Kasumi-1 (cell line): ENCODE results near the gene PPFIA4.

Experiments
- DNase-seq, 2 experiments: peaks; one replicate each; lab custom pipeline; 2025; lab: John Stamatoyannopoulos, UW

The PPFIA4 gene

DNA sequence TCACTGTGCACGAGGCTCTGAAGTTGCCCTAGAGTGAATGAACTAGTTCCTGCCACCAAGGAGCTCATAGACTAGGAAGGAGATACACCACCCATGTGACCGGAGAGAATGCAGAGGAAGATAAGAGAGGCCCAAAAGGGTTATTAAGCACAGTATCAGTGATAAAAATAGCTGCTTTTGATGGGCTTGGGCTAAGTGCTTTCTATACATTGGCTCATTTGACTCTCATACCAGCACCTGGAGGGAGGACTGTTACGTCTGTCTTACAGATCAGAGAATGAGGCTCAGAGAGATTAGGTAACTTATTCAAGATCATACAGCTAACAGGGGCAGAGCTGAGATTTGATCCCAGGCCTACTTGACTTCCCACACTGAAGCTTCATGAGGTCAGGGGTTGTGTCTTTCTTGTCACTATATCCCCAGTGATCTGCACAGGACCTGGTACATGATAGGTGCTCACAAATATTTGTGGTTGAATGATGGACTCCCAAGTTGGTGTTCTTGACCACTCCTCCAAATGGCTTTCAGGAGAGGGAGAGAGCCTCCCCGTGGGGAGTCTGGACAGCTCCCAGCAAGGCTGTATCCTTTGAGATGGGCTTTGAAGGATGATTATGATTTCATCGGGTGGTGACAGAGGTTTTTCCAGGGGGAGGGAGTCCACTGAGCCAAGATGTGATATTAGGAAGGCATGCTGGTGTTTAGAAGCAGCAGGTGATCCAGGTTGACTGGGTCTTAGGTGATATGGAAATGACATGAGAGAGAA lies 14.4 kb downstream of the PPFIA4 start:
- no peak for DNase-seq

DNA sequence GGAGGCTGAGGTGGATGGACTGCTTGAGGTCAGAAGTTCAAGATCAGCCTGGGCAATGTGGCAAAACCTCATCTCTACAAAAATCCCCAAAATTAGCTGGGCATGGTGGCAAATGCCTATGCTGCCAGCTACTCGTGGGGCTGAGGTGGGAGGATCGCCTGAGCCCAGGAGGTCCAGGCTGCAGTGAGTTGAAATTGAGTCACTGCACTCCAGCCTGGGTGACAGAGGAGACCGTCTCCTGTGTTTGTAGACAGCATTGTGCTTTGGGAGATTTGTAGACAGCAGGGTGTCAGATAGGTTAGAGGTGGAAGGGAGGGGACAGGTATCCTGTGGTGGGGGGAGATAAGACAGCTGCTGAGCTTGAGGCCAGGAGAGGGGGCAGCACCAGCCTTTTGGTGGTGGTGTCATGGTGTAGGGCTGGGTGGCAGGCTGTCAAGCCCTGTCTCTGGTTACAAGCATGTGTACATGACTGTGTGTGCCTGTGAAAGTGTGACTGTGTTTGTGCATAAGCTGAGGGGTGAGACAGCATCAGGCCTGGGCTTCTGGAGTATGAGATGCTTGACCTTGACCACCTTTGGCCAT lies 15.2 kb downstream of the PPFIA4 start:
- DNase-seq = no peak

DNA sequence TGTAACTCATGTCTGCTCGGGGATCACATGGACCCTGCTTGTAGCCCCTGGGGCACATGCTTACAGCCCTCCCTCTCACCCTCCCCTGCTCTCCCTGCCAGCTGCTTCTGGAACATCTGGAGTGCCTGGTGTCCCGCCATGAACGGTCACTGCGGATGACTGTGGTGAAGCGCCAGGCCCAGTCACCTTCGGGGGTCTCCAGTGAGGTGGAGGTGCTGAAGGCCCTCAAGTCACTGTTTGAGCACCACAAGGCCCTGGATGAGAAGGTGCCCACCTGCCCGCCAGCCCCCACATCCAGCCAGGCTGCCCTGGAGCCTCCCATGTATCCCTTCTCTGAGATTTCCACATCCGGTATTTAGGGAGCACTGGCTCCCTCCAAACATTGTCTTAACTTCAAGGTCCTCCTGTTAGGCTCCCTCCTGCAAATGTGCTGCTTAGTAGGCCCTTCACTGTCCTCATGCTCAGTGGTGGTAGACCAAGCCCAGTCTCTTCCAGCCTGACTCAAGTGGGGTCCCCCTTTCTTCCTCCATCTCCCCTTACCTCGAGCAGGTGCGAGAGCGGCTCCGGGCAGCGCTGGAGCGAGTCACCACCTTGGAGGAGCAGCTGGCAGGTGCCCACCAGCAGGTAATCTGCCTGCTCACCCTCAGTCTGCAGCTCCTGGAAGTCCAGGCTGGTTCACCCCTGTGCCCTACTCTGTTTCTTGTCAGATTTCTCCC lies 17.7 kb downstream of the PPFIA4 start:
- no peak for DNase-seq

DNA sequence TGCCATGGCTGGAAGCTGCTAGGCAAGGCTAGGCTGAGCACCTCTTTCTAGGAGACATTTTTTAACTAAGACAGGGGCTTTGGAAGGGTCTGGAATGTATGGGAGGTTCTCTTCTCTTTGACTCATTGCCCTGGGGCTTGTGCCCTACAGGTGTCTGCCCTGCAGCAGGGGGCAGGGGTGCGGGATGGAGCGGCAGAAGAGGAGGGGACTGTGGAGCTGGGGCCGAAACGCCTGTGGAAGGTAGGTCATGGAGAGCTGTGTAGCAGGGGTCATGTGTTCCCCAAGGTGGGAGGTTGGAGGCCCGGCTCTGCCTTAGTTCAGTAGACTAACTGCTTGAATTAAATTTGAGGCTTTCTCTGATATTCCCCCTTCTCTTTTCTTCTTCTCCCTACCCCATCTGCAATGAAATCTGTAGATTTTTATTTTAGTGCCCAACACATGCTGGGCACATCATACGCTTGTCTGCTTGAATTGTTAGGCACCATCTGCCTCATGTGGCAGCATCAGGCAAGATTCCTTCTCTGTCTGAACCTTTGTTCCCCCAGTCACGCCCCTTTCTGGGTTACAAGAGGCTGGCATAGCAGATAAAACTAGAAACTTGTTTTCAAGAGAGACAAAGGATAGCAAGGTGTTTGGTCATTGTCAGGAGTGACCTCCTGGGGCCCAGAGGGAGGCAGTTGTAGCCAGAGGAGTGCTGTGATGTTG lies 18.4 kb downstream of the PPFIA4 start:
- no peak for DNase-seq

DNA sequence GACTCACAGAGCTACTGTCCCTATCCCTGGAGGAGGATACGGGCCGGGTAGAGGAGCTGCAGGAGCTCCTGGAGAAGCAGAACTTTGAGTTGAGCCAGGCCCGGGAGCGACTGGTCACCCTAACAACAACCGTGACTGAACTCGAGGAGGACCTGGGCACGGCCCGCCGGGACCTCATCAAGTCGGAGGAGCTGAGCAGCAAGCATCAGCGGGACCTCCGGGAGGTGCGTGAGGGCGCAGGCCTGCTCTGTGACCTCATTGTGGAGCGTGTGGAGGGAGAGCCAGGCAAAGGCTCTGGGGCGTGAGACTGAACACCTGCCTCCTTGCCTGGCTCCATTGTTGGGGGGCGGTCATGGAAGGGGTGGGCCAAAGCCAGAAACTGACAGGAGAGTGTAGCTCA lies 19.0 kb downstream of the PPFIA4 start:
- DNase-seq = no peak

DNA sequence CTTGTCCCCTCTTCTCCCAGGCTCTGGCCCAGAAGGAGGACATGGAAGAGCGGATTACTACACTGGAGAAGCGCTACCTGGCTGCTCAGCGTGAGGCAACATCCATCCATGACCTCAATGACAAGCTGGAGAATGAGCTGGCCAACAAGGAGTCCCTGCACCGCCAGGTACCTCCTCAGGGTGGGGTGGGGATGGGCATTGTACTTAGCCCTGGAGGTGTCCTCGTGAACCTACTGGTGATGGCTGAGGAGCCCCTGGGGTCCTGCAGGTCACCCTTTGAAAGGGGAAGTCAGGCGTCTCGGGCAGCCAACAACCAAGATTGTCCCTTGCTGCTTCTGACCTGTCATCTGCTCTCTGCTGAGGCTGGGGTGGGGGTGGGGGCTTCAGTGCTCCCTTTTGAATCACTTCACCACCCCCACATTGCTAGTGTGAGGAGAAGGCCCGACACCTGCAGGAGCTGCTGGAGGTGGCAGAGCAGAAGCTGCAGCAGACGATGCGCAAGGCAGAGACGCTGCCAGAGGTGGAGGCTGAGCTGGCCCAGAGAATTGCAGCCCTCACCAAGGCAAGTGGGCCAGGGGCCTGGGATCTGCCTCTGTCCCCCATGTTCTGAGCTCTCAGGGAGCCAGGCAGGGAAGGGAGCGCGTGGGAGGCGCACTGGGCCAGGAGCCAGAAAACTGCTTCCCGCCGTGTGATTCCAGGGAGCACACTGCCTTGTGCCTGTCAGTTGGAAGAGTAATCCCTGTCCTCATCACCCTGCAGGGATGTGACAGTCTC lies 19.7 kb downstream of the PPFIA4 start:
- no peak for DNase-seq

DNA sequence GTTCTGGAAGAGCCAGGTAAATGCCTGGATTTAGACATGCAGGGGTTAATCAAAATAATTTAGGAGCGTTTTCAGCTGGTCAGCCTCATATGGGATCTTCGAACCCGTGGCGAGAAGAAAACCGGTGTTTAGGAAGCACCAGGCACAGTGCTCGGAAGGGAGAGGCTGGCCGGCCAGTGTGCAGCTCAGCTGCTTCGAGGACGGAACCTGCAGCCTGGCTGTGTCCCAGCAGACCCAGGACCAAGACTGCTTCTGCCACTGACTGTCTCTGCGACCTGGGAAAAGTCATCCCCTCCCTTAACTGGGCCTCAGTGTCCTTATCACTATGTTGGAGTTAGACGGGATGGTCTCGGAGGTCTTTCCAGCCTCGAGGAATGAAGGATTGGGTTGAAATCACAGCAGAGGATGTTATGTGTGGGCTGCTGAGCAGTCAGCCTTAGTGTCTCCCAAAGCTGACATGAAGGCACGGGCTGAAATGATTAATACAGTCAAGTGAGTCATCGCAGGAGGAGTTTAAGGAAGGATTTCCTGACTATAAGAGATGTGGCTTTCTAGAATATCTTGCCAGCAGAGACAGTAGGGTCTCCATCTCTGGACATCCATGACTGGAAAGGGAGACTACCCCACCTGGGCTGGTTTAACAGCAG lies 20.8 kb downstream of the PPFIA4 start:
- DNase-seq = peak; percentile 24 to 40

DNA sequence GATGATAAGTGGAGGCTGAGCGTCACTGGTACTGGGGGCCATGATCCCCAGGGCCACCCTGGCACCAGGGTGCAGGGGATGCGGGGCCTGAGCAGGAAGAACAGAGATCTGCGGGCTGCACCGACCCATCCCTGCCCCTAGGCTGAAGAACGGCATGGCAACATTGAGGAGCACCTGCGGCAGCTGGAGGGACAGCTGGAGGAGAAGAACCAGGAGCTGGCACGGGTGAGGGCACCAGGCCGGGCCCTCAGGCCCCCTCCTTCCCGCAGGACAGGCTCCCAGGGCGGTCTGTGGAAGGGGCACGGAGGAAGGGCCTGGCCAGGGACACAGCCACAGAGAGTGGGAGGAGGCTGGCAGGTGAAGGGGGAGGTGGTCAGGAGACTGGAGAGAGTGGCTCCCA lies 21.8 kb downstream of the PPFIA4 start:
- DNase-seq = no peak

DNA sequence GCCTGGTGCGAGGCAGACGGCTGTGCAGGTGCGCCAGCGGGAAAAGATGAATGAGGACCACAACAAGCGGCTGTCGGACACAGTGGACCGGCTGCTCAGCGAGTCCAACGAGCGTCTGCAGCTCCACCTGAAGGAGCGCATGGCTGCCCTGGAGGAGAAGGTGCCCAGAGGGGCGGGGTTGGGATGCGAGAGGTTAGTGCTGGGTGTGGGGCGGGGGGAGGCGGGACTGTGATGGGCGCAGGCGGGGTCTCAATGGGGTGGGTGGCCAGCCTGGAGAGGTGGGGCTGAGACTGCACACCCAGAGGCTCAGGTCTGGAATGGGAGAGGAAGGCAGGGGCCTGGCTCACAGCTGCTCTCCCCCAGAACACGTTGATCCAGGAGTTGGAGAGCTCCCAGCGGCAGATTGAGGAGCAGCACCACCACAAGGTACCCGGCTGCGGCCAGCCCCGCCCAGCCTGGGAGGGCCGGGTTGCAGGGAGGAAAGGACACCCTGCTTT lies 22.3 kb downstream of the PPFIA4 start:
- DNase-seq = no peak

DNA sequence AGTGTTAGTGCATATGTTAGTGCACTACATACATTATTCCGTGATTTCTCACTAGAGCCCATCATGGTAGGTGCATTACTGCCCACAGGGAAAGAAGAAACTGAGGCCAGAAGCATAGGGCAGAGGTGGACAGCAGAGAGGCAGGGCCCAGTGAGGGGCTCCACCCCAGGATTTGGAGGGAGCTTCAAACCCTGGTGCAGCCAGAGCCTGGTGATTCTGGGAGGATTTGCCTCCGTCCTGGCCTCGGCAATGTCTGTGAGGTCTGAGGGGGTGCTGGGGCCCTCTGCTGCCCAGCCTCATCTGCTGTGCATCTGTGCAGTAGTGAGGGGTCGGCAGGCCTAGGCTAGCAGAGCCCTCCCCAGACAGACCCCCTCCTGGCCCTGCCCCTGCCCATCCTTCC lies 22.8 kb downstream of the PPFIA4 start:
- no peak for DNase-seq

DNA sequence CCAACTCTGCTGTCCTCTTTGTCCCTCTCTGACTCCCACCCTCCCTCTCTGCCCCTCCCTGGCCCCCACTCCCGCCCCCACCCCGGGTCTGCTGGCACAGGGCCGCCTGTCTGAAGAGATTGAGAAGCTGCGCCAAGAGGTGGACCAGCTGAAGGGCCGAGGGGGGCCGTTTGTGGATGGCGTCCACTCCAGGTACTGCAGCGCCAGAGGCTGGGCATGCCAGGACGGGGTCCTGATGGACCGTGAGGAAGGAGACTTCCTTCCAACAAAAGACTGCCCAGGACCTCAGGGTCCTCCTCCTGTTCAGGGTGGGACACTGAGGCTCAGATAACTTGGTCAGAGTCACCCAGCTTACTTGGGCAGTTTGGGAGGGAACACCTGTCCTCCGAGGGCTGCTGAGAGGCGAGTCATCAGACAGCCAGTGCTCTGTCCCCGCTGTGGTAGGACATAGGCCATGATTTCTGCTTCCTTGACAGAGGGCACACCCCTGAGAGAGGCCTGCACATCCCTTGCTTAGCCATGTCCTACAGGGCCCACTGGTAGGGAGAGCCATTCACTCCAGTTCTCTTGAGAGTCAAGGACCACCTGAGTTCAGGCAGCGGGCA lies 23.4 kb downstream of the PPFIA4 start:
- no peak for DNase-seq

DNA sequence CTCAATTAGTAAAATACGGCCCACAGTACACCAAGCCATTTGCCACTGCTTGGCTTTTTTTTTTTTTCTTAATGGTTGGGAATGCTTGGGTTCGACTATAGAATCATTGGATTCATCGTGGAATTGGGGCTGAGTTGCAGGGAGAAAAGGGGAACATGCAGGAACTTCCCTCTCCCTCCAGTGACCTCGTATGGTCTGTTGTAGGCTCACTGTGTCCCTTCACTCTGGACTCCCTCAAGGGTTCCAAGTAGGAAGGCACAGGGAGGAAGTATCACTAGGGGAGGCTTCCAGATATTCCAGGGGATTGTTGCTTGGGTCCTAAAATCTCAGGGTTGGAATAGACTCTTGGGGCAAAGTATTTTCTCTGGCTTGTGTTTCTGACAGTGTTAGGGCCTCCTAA lies 24.5 kb downstream of the PPFIA4 start:
- DNase-seq = no peak

DNA sequence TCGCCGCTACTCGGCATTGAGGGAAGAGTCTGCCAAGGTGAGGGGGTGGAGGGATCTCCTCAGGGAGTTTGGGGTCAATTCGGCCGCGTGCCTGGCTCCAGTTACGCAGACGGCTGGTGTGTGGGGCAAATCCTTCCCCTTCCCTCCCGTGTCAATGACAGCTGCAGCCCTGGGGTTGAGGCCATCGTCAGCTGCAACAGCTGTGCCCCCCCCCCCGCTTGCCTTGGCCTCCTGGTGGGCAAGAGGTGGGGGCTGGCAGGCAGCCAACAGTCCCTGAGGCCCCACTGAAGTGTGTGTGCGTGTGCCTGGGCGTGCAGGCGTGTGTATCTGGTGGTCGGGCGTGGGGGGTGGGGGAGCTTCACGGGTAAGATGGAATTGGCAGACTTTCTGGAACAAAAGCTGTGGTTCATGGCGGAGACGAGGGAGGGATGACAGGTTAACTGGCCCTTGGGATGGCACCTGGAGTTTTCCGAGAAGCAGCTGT lies 25.6 kb downstream of the PPFIA4 start:
- no peak for DNase-seq

DNA sequence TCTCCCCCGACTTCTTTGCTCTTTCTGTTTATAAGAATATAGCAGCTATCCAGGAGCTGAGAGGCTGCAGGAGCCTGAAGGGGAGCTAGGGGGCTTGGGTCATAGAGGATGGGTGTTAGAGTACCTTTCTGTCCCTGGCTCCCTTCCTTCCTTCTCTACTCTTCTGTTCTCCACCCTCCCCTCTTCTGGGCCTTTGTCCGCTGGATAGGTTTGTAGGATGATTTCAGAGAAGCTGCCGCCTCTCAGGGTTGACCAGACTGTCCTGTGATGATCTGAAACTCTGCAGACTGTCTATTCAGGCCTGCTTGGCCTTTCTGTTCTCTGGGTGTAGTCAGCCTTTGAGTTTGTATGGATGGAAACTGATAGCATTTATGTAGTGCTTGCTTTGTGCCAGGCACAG lies 26.3 kb downstream of the PPFIA4 start:
- DNase-seq = no peak

DNA sequence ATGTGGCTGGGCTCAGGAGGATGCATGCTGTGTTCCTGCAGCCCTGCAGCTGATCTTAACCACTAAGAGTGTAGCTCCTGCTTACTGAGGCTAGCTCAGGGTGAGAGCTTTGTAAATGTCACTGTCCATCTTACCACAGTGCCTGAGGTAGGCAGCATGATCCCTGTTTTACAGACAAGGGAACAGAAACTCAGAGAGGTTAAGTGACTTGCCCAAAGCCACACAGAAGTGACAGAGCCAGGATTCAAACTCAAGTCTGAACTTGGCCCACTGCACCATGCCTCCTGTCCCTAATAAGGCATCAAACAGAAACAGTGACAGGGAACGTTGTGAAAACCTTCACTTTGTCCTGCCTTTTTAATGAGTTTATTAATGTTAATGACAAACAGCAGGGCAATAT lies 27.9 kb downstream of the PPFIA4 start:
- DNase-seq = no peak

DNA sequence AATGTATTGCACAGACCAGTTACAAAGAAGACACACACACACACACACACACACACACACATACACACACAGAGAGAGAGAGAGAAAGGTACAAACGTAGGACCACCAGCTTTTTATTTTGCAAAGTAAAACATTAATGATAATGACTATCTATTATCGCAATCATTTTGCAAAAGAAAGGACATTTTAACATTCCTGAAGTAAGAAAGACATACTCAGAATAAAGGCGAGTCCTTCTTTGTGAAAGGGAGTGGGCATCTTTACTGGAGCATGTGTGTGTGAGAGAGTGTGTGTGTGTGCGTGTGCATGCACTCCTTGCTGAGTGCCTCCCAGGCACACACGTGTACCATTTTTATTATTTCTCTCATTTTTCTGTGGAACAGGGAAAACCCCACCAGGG lies 28.4 kb downstream of the PPFIA4 start:
- no peak for DNase-seq

DNA sequence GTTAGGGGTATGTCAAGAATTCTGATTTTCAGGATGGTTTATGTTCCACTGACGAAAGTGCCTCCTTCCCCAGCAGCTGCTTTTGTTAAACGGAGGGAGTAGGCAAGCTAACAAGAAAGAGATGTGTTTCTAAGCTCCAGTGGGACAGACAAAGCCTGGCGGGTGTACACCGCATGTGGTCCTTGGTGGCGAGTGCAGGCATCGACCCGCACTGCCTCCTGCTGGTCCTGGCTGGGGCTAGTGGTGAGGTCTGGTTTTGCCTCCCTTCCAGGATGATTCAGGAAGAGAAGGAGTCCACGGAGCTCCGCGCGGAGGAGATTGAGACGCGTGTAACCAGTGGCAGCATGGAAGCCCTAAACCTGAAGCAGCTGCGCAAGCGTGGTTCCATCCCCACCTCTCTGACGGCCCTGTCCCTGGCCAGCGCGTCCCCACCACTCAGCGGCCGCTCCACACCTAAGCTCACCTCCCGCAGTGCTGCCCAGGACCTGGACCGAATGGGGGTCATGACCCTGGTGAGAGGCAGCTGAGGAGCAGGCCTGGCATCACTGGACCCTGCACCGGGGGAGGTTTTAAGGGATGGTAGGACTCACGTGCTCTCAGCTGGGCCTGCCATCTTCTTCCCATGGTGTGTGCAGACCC lies 29.0 kb downstream of the PPFIA4 start:
- no peak for DNase-seq

DNA sequence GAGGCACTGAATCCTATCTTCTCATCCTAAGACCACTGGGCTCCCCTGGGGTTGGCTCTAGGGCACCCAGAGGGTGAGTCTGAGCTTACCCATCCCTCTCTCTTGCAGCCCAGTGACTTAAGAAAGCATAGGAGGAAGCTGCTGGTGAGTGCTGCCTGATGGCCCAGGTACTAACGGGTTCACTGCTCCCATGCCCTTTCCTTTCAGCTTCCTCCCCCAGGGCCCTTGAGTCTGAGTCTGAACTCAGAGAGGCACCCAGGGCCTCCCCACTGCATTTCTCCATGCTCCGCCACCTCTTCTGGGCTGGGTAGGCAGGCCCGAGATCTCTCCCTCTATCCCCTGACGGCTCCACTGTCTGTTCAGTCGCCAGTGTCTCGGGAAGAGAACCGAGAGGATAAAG lies 29.7 kb downstream of the PPFIA4 start:
- no peak for DNase-seq

DNA sequence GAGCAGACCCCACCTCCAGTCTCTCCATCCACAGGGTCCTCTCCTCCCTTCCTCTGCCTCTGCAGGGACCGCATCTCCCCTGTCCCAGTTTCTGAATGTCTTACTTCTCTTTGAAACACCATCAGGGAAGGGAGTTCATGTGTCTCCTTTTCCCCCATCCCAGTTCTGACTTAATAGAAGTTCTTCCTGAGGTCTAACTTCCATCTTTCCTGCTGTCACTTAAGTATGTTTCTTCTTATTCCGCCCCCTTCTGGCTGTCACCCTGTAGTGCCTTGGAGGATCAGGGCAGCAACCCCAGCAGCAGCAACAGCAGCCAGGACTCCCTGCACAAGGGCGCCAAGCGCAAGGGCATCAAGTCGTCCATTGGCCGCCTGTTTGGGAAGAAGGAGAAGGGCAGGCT lies 30.2 kb downstream of the PPFIA4 start:
- no peak for DNase-seq
